Ishikawa (cell line): Measurements from ENCODE around the gene DRC7.

Experiments
- CEBPB ChIP-seq: IDR thresholded peaks from 2 replicates; pipeline ENCODE4 v1.6.1; 2012
- USF1 ChIP-seq: IDR thresholded peaks from 2 replicates; pipeline ENCODE4 v1.6.1; 2012

GRCh38 chr16:57657228-57657627 is 37.4 kb upstream of the DRC7 start:
- TF ChIP-seq CEBPB (no peak), USF1 (no peak)
